Effector memory CD4-positive, alpha-beta T cell (primary cell): ENCODE measurements around the gene PPP2R5C.

ENCODE experiments used
- DNase-seq, 3 donors: peaks; one replicate each; pipeline ENCODE4 v3.0.0-alpha.2; 2020
- H3K27ac ChIP-seq: 2 replicates; pipeline ENCODE4 v1.7.0; 2013; ENCODE audit warnings: mild to moderate bottlenecking, low read length, moderate library complexity; ENCODE audit not compliant: insufficient read depth, poor library complexity, severe bottlenecking
- H3K27me3 ChIP-seq: replicated peaks from 2 replicates; pipeline ENCODE4 v1.7.0; 2013; ENCODE audit warnings: mild to moderate bottlenecking, low read length; ENCODE audit not compliant: insufficient read depth, control insufficient read depth, poor library complexity, severe bottlenecking
- H3K36me3 ChIP-seq: 2 replicates; pipeline ENCODE4 v1.7.0; 2013; ENCODE audit warnings: mild to moderate bottlenecking, low read length, moderate library complexity; ENCODE audit not compliant: control insufficient read depth, insufficient read depth
- H3K4me1 ChIP-seq: 2 replicates; pipeline ENCODE4 v1.7.0; 2013; ENCODE audit warnings: low read length, mild to moderate bottlenecking; ENCODE audit not compliant: control insufficient read depth, insufficient read depth, poor library complexity, severe bottlenecking
- H3K4me3 ChIP-seq: 2 replicates; pipeline ENCODE4 v1.7.0; 2013; ENCODE audit warnings: low read length, low read depth, mild to moderate bottlenecking; ENCODE audit not compliant: insufficient read depth, poor library complexity, severe bottlenecking
- H3K9me3 ChIP-seq: 2 replicates; pipeline ENCODE4 v1.7.0; 2013; ENCODE audit warnings: mild to moderate bottlenecking, low read length, moderate library complexity; ENCODE audit not compliant: control insufficient read depth

PPP2R5C gene

GRCh38 chr14:101876555-101876938, 115.0 kb downstream of the PPP2R5C start:
- H3K36me3 ChIP-seq, result peaks cover 27% of the 10 kb centered on the region
- H3K27ac ChIP-seq, result peak overlapping the region; percentile 61
- H3K4me1 ChIP-seq, result peaks cover 40% of the 10 kb centered on the region
- peak overlapping the region; percentile 5 for H3K4me3 ChIP-seq
- no peaks in the 10 kb centered on the region for H3K27me3 ChIP-seq
- H3K9me3 ChIP-seq, result no peaks in the 10 kb centered on the region
- DNase-seq, result peak; percentile 64 to 73 (median 72)

- Histone ChIP-seq H3K9me3 (no peaks in the 10 kb centered on the region), H3K36me3 (peaks cover 39% of the 10 kb centered on the region), H3K4me1 (peaks cover 40% of the 10 kb centered on the region), H3K27me3 (no peaks in the 10 kb centered on the region), H3K27ac (peak overlapping the region; percentile 32), H3K4me3 (no peak overlapping the region)
- no peak for DNase-seq
Observed at GRCh38 chr14:101877766-101878165, 116.3 kb downstream of the PPP2R5C start.

- Histone ChIP-seq H3K4me1 (peaks cover 40% of the 10 kb centered on the region), H3K27ac (peak overlapping the region; percentile 32)
Observed at GRCh38 chr14:101878211-101878821, 116.8 kb downstream of the PPP2R5C start.

GRCh38 chr14:101878822-101879528, 117.5 kb downstream of the PPP2R5C start:
- no peaks in the 10 kb centered on the region for H3K9me3 ChIP-seq
- no peaks in the 10 kb centered on the region for H3K27me3 ChIP-seq
- peak in 1 of 3 donors; percentile 12 for DNase-seq
- H3K27ac ChIP-seq, result peak overlapping the region; percentile 32
- no peak overlapping the region for H3K4me3 ChIP-seq
- peaks cover 50% of the 10 kb centered on the region for H3K36me3 ChIP-seq
- peaks cover 40% of the 10 kb centered on the region for H3K4me1 ChIP-seq

More at GRCh38 chr14:101878211-101878821, 116.8 kb downstream of the PPP2R5C start:
- H3K4me3 ChIP-seq, result no peak overlapping the region
- no peaks in the 10 kb centered on the region for H3K9me3 ChIP-seq
- H3K36me3 ChIP-seq, result peaks cover 43% of the 10 kb centered on the region
- DNase-seq, result no peak
- H3K27me3 ChIP-seq, result no peaks in the 10 kb centered on the region

- no peaks in the 10 kb centered on the region for H3K27me3 ChIP-seq
- no peaks in the 10 kb centered on the region for H3K9me3 ChIP-seq
- H3K36me3 ChIP-seq, result peaks cover 57% of the 10 kb centered on the region
- H3K27ac ChIP-seq, result peak overlapping the region; percentile 32
- H3K4me3 ChIP-seq, result no peak overlapping the region
- H3K4me1 ChIP-seq, result peaks cover 39% of the 10 kb centered on the region
- DNase-seq, result no peak
Observed at GRCh38 chr14:101879529-101880336, 118.2 kb downstream of the PPP2R5C start.

- H3K4me3 ChIP-seq, result no peak overlapping the region
- no peaks in the 10 kb centered on the region for H3K9me3 ChIP-seq
- H3K36me3 ChIP-seq, result peaks cover 73% of the 10 kb centered on the region
- no peaks in the 10 kb centered on the region for H3K27me3 ChIP-seq
- H3K27ac ChIP-seq, result no peak overlapping the region
- no peak for DNase-seq
- peaks cover 28% of the 10 kb centered on the region for H3K4me1 ChIP-seq
Observed at GRCh38 chr14:101881426-101881825, 119.9 kb downstream of the PPP2R5C start.

- Histone ChIP-seq H3K27me3 (no peaks in the 10 kb centered on the region), H3K4me1 (peaks cover 24% of the 10 kb centered on the region), H3K9me3 (no peaks in the 10 kb centered on the region), H3K27ac (no peak overlapping the region), H3K36me3 (peaks cover 78% of the 10 kb centered on the region), H3K4me3 (no peak overlapping the region)
- no peak for DNase-seq
Observed at GRCh38 chr14:101882141-101882935, 120.8 kb downstream of the PPP2R5C start.

- Histone ChIP-seq H3K27me3 (no peaks in the 10 kb centered on the region), H3K4me3 (no peak overlapping the region), H3K27ac (no peak overlapping the region), H3K36me3 (peaks cover 78% of the 10 kb centered on the region), H3K9me3 (no peaks in the 10 kb centered on the region), H3K4me1 (peaks cover 5% of the 10 kb centered on the region)
- DNase-seq, result no peak
Observed at GRCh38 chr14:101884089-101884933, 122.8 kb downstream of the PPP2R5C start.
